Memory B cell (primary cell): ENCODE measurements around the gene NF1.
"Not testable (repeated sequence)": the region's sequence is repeated elsewhere in the genome, so short reads cannot be mapped to it uniquely, and the experiment has no call there.

Experiments
- ATAC-seq: fragments of 150-1000 bp; cut with Tn5 transposase; 2 replicates; pipeline ENCODE4 v1.10.0; 2021; ENCODE audit warnings: low read depth, mild to moderate bottlenecking, moderate library complexity
- DNase-seq, 2 donors: peaks; one replicate each; pipeline ENCODE4 v3.0.0; 2022; ENCODE audit warnings: low spot score in 2 of 2
- H3K27ac Mint-ChIP-seq: one replicate; pipeline ENCODE4 v1.8.0; 2022; ENCODE audit warnings: mild to moderate bottlenecking, moderate library complexity, mixed read lengths
- H3K27me3 Mint-ChIP-seq: one replicate; pipeline ENCODE4 v1.8.0; 2022; ENCODE audit warnings: mixed read lengths
- H3K36me3 Mint-ChIP-seq: one replicate; pipeline ENCODE4 v1.8.0; 2022; ENCODE audit warnings: mild to moderate bottlenecking, mixed read lengths
- H3K4me1 Mint-ChIP-seq: one replicate; pipeline ENCODE4 v1.8.0; 2022; ENCODE audit warnings: mixed read lengths
- H3K4me3 Mint-ChIP-seq: one replicate; pipeline ENCODE4 v1.8.0; 2022; ENCODE audit warnings: mild to moderate bottlenecking, moderate library complexity, mixed read lengths
- H3K9me3 Mint-ChIP-seq: one replicate; pipeline ENCODE4 v1.8.0; 2022; ENCODE audit warnings: mixed read lengths

The NF1 gene

GRCh38 chr17:31279401-31279800, 184.6 kb downstream of the NF1 start:
- no peaks in the 10 kb centered on the region for H3K9me3 Mint-ChIP-seq
- no peak for DNase-seq

GRCh38 chr17:31281061-31281460, 186.3 kb downstream of the NF1 start:
- no peaks in the 10 kb centered on the region for H3K27me3 Mint-ChIP-seq
- H3K4me1 Mint-ChIP-seq = no peaks in the 10 kb centered on the region
- DNase-seq = no peak
- H3K9me3 Mint-ChIP-seq = no peaks in the 10 kb centered on the region
- H3K36me3 Mint-ChIP-seq = peaks cover 4% of the 10 kb centered on the region
- no peak overlapping the region for H3K4me3 Mint-ChIP-seq
- H3K27ac Mint-ChIP-seq = no peak overlapping the region
- no peak for ATAC-seq

More at GRCh38 chr17:31279401-31279800, 184.6 kb downstream of the NF1 start:
- no peak for ATAC-seq
- Mint-ChIP-seq H3K36me3 (peaks cover 4% of the 10 kb centered on the region), H3K4me1 (no peaks in the 10 kb centered on the region), H3K4me3 (no peak overlapping the region), H3K27ac (no peak overlapping the region), H3K27me3 (no peaks in the 10 kb centered on the region)

- no peak for ATAC-seq
- Mint-ChIP-seq H3K4me3 (no peak overlapping the region), H3K9me3 (no peaks in the 10 kb centered on the region), H3K4me1 (no peaks in the 10 kb centered on the region), H3K36me3 (no peaks in the 10 kb centered on the region), H3K27me3 (no peaks in the 10 kb centered on the region), H3K27ac (no peak overlapping the region)
- DNase-seq = no peak
Observed at GRCh38 chr17:31283841-31284240, 189.1 kb downstream of the NF1 start.

GRCh38 chr17:31286587-31286986, 191.8 kb downstream of the NF1 start:
- peaks cover 3% of the 10 kb centered on the region for H3K4me1 Mint-ChIP-seq
- no peak overlapping the region for H3K27ac Mint-ChIP-seq
- H3K36me3 Mint-ChIP-seq = no peaks in the 10 kb centered on the region
- H3K4me3 Mint-ChIP-seq = no peak overlapping the region
- ATAC-seq = no peak
- H3K9me3 Mint-ChIP-seq = no peaks in the 10 kb centered on the region
- DNase-seq = no peak
- no peaks in the 10 kb centered on the region for H3K27me3 Mint-ChIP-seq

- H3K4me3 Mint-ChIP-seq, H3K4me1 Mint-ChIP-seq, DNase-seq, H3K27me3 Mint-ChIP-seq, ATAC-seq, H3K9me3 Mint-ChIP-seq, H3K27ac Mint-ChIP-seq, H3K36me3 Mint-ChIP-seq: not testable (repeated sequence)
Observed at GRCh38 chr17:31287932-31288331, 193.2 kb downstream of the NF1 start.

- H3K36me3 Mint-ChIP-seq = no peaks in the 10 kb centered on the region
- no peak overlapping the region for H3K27ac Mint-ChIP-seq
- no peaks in the 10 kb centered on the region for H3K9me3 Mint-ChIP-seq
- ATAC-seq (no peak), DNase-seq (no peak)
- H3K4me3 Mint-ChIP-seq = no peak overlapping the region
- no peaks in the 10 kb centered on the region for H3K27me3 Mint-ChIP-seq
- H3K4me1 Mint-ChIP-seq = peaks cover 3% of the 10 kb centered on the region
Observed at GRCh38 chr17:31289790-31290189, 195.0 kb downstream of the NF1 start.

GRCh38 chr17:31291820-31292219, 197.0 kb downstream of the NF1 start:
- Mint-ChIP-seq H3K27ac (no peak overlapping the region), H3K36me3 (no peaks in the 10 kb centered on the region), H3K9me3 (no peaks in the 10 kb centered on the region), H3K27me3 (no peaks in the 10 kb centered on the region), H3K4me1 (peaks cover 3% of the 10 kb centered on the region), H3K4me3 (no peak overlapping the region)
- ATAC-seq (no peak), DNase-seq (no peak)

GRCh38 chr17:31293581-31293980, 198.8 kb downstream of the NF1 start:
- Mint-ChIP-seq H3K4me3 (no peak overlapping the region), H3K4me1 (peaks cover 3% of the 10 kb centered on the region), H3K27me3 (no peaks in the 10 kb centered on the region), H3K27ac (no peak overlapping the region), H3K36me3 (no peaks in the 10 kb centered on the region), H3K9me3 (no peaks in the 10 kb centered on the region)
- no peak for DNase-seq
- no peak for ATAC-seq

GRCh38 chr17:31294231-31294630, 199.5 kb downstream of the NF1 start:
- H3K27ac Mint-ChIP-seq = no peak overlapping the region
- no peaks in the 10 kb centered on the region for H3K27me3 Mint-ChIP-seq
- DNase-seq (no peak), ATAC-seq (no peak)
- no peaks in the 10 kb centered on the region for H3K9me3 Mint-ChIP-seq
- H3K36me3 Mint-ChIP-seq = no peaks in the 10 kb centered on the region
- H3K4me1 Mint-ChIP-seq = peaks cover 3% of the 10 kb centered on the region
- H3K4me3 Mint-ChIP-seq = no peak overlapping the region

GRCh38 chr17:31294820-31295488, 200.2 kb downstream of the NF1 start:
- DNase-seq (no peak), ATAC-seq (no peak)
- H3K4me1 Mint-ChIP-seq = peaks cover 3% of the 10 kb centered on the region
- no peak overlapping the region for H3K27ac Mint-ChIP-seq
- no peaks in the 10 kb centered on the region for H3K9me3 Mint-ChIP-seq
- no peaks in the 10 kb centered on the region for H3K36me3 Mint-ChIP-seq
- no peak overlapping the region for H3K4me3 Mint-ChIP-seq
- no peaks in the 10 kb centered on the region for H3K27me3 Mint-ChIP-seq

- H3K27me3 Mint-ChIP-seq = no peaks in the 10 kb centered on the region
- no peaks in the 10 kb centered on the region for H3K9me3 Mint-ChIP-seq
- no peak for DNase-seq
- no peaks in the 10 kb centered on the region for H3K4me1 Mint-ChIP-seq
- no peak for ATAC-seq
- no peak overlapping the region for H3K4me3 Mint-ChIP-seq
- H3K36me3 Mint-ChIP-seq = no peaks in the 10 kb centered on the region
- H3K27ac Mint-ChIP-seq = no peak overlapping the region
Observed at GRCh38 chr17:31295489-31295871, 200.7 kb downstream of the NF1 start.

GRCh38 chr17:31296142-31296541, 201.4 kb downstream of the NF1 start:
- Mint-ChIP-seq H3K4me3 (no peak overlapping the region), H3K27ac (no peak overlapping the region), H3K4me1 (no peaks in the 10 kb centered on the region), H3K36me3 (no peaks in the 10 kb centered on the region), H3K9me3 (no peaks in the 10 kb centered on the region), H3K27me3 (no peaks in the 10 kb centered on the region)
- DNase-seq (no peak), ATAC-seq (no peak)

- H3K27me3 Mint-ChIP-seq = no peaks in the 10 kb centered on the region
- no peaks in the 10 kb centered on the region for H3K9me3 Mint-ChIP-seq
- no peaks in the 10 kb centered on the region for H3K36me3 Mint-ChIP-seq
- H3K4me1 Mint-ChIP-seq = peaks cover 6% of the 10 kb centered on the region
- ATAC-seq = no peak
- no peak within 1 kb of the TSS for H3K27ac Mint-ChIP-seq
- H3K4me3 Mint-ChIP-seq = no peak within 1 kb of the TSS
- no peak for DNase-seq
Observed at GRCh38 chr17:31297090-31297489, 202.3 kb downstream of the NF1 start, which contains the start of gene OMG. Gene OMG, minus strand, starts transcription at chr17:31297239. Its CDS starts 908 bp downstream, at chr17:31296331.

- Mint-ChIP-seq H3K27ac (no peak overlapping the region), H3K4me3 (no peak overlapping the region), H3K36me3 (peaks cover 16% of the 10 kb centered on the region), H3K27me3 (no peaks in the 10 kb centered on the region), H3K9me3 (no peaks in the 10 kb centered on the region), H3K4me1 (peaks cover 11% of the 10 kb centered on the region)
- no peak for DNase-seq
- no peak for ATAC-seq
Observed at GRCh38 chr17:31299624-31300023, 204.8 kb downstream of the NF1 start.

GRCh38 chr17:31307640-31308039, 212.9 kb downstream of the NF1 start:
- Mint-ChIP-seq H3K9me3 (peaks cover 4% of the 10 kb centered on the region), H3K4me3 (peak overlapping the region; percentile 82), H3K4me1 (peaks cover 44% of the 10 kb centered on the region), H3K27me3 (no peaks in the 10 kb centered on the region), H3K27ac (peak overlapping the region; percentile 90), H3K36me3 (peaks cover 53% of the 10 kb centered on the region)
- ATAC-seq (no peak), DNase-seq (no peak)
